OCI-LY3 (cell line): ENCODE data around the gene TBX6.

Source experiments
- EZH2phosphoT487 ChIP-seq: fragments of 200-600 bp; shearing (Covaris generic); IDR thresholded peaks from 2 replicates; pipeline ENCODE4 v1.6.1; 2018; ENCODE audit warnings: antibody characterized with exemption, mixed run types, low read depth
- TF ChIP-seq, protein P1 (sequence below): fragments of 200-600, 300-600 bp; sonication (generic); IDR thresholded peaks from 2 replicates; pipeline ENCODE4 v1.5.1; 2014; ENCODE audit warnings: antibody characterized with exemption, low read length, low read depth

DNA sequence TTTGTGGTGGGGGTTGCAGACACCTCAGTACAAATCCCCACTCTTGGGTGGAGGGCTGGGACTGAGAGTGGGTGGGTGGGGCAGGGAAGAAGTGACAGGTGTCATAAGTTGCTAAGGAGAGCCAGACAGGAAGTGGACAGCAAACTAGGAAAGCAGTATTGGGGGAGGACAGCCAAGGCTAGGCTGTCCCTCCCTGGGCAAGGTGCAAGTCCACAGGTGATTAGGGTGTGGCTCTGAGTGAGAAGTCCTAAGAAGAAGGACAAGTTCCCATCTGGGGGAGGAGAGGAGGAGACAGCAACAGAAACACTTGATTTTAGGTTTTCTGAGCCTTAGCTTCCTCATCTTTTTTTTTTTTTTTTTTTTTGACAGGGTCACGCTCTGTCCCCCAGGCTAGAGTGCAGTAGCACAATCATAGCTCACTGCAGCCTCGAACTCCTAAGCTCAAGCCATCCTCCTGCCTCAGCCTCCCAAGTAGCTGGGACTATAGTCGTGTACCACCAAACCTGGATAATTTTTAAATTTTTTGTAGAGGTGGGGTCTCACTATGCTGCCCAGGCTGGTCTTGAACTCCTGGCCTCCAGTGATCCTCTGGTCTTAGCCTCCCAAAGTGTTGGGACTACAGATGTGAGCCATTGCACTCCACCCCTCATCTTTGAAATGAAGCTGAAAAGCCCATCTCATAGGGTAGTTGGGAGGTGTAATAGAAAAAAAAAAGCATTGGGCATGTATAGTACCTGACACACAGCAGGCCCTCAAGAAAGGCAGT is 28.8 kb upstream of the TBX6 start:
- TF ChIP-seq EZH2phosphoT487: no peak
- TF ChIP-seq, protein P1, sequence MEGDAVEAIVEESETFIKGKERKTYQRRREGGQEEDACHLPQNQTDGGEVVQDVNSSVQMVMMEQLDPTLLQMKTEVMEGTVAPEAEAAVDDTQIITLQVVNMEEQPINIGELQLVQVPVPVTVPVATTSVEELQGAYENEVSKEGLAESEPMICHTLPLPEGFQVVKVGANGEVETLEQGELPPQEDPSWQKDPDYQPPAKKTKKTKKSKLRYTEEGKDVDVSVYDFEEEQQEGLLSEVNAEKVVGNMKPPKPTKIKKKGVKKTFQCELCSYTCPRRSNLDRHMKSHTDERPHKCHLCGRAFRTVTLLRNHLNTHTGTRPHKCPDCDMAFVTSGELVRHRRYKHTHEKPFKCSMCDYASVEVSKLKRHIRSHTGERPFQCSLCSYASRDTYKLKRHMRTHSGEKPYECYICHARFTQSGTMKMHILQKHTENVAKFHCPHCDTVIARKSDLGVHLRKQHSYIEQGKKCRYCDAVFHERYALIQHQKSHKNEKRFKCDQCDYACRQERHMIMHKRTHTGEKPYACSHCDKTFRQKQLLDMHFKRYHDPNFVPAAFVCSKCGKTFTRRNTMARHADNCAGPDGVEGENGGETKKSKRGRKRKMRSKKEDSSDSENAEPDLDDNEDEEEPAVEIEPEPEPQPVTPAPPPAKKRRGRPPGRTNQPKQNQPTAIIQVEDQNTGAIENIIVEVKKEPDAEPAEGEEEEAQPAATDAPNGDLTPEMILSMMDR: no peak
